DOHH2 (cell line): ENCODE measurements around the gene MYO1B.

Experiments
- H3F3A ChIP-seq: fragments of 200-600 bp; sonication (generic), shearing (Covaris generic); 2 replicates; pipeline ENCODE4 v1.6.0; 2016; ENCODE audit warnings: antibody characterized with exemption, mild to moderate bottlenecking; ENCODE audit not compliant: control insufficient read depth, insufficient read depth
- H3K27ac ChIP-seq: fragments of 200-600 bp; sonication (generic); 2 replicates; pipeline ENCODE4 v1.5.1; 2014; ENCODE audit warnings: low read depth, mild to moderate bottlenecking, low read length, moderate library complexity
- H3K27me3 ChIP-seq: fragments of 200-600 bp; sonication (generic); 2 replicates; pipeline ENCODE4 v1.6.1; 2014; ENCODE audit warnings: mild to moderate bottlenecking, low read length, mixed read lengths; ENCODE audit not compliant: control insufficient read depth
- H3K36me3 ChIP-seq: fragments of 200-600 bp; sonication (generic); 2 replicates; pipeline ENCODE4 v1.6.1; 2014; ENCODE audit warnings: mild to moderate bottlenecking, low read length, moderate library complexity, mixed read lengths; ENCODE audit not compliant: control insufficient read depth
- H3K4me1 ChIP-seq: fragments of 200-600 bp; sonication (generic); 2 replicates; pipeline ENCODE4 v1.6.1; 2014; ENCODE audit warnings: mild to moderate bottlenecking, low read length, mixed read lengths; ENCODE audit not compliant: control insufficient read depth
- H3K4me2 ChIP-seq: fragments of 200-600 bp; sonication (generic); 2 replicates; pipeline ENCODE4 v1.6.0; 2014; ENCODE audit warnings: mild to moderate bottlenecking, low read length, moderate library complexity
- H3K4me3 ChIP-seq: fragments of 200-600 bp; sonication (generic); 2 replicates; pipeline ENCODE4 v1.5.1; 2014; ENCODE audit warnings: mild to moderate bottlenecking, low read length, mixed read lengths
- H3K79me2 ChIP-seq: fragments of 200-600 bp; sonication (generic); 2 replicates; pipeline ENCODE4 v1.6.1; 2014; ENCODE audit warnings: mild to moderate bottlenecking, low read length, mixed read lengths; ENCODE audit not compliant: control insufficient read depth
- H3K9me2 ChIP-seq: fragments of 200-600 bp; sonication (generic); replicated peaks from 2 replicates; pipeline ENCODE4 v1.6.1; 2014; ENCODE audit warnings: mild to moderate bottlenecking, low read length, mixed read lengths; ENCODE audit not compliant: control insufficient read depth
- H3K9me3 ChIP-seq: fragments of 200-600 bp; sonication (generic); 2 replicates; pipeline ENCODE4 v1.6.1; 2014; ENCODE audit warnings: antibody characterized with exemption, low read length, mixed read lengths; ENCODE audit not compliant: control insufficient read depth, insufficient read depth
- H4K20me1 ChIP-seq: fragments of 200-600 bp; sonication (generic); 2 replicates; pipeline ENCODE4 v1.6.0; 2014; ENCODE audit warnings: low read depth, mild to moderate bottlenecking, antibody characterized with exemption, low read length, moderate library complexity; ENCODE audit not compliant: control insufficient read depth, insufficient read depth
- EZH2phosphoT487 ChIP-seq: fragments of 200-600 bp; sonication (generic); IDR thresholded peaks from 2 replicates; pipeline ENCODE4 v1.6.1; 2017; ENCODE audit warnings: borderline replicate concordance, mild to moderate bottlenecking, antibody characterized with exemption, low read length, moderate library complexity, mixed read lengths
- TF ChIP-seq, protein P1 (sequence below): fragments of 200-600 bp; sonication (generic); IDR thresholded peaks from one replicate; pipeline ENCODE4 v1.5.1; 2014; ENCODE audit warnings: antibody characterized with exemption, mild to moderate bottlenecking, low read depth, low read length; ENCODE audit not compliant: poor library complexity, severe bottlenecking

The MYO1B gene

DNA sequence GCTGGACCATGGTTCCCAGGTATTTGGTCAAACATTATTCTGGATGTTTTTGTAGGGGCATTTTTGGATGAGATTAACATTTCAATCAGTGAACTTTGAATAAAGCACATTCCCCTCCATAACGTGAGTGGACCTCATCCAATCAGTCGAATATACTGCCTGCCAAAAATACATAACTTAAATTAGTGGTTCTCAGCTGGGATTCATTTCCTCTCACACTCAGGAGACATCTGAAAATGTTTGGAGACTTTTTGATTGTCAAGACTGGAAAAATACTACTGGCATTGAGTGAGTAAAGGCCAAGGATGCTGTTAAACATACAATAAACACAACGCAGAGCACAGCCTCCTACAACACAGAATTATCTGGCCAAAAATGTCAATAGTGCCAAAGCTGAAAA, 198.2 kb downstream of the MYO1B start:
- TF ChIP-seq, protein P1, sequence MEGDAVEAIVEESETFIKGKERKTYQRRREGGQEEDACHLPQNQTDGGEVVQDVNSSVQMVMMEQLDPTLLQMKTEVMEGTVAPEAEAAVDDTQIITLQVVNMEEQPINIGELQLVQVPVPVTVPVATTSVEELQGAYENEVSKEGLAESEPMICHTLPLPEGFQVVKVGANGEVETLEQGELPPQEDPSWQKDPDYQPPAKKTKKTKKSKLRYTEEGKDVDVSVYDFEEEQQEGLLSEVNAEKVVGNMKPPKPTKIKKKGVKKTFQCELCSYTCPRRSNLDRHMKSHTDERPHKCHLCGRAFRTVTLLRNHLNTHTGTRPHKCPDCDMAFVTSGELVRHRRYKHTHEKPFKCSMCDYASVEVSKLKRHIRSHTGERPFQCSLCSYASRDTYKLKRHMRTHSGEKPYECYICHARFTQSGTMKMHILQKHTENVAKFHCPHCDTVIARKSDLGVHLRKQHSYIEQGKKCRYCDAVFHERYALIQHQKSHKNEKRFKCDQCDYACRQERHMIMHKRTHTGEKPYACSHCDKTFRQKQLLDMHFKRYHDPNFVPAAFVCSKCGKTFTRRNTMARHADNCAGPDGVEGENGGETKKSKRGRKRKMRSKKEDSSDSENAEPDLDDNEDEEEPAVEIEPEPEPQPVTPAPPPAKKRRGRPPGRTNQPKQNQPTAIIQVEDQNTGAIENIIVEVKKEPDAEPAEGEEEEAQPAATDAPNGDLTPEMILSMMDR = no peak
- no peak for TF ChIP-seq EZH2phosphoT487
- H3K79me2 ChIP-seq = no peaks in the 10 kb centered on the region
- no peak overlapping the region for H3K4me2 ChIP-seq
- no peak overlapping the region for H3K27ac ChIP-seq
- no peaks in the 10 kb centered on the region for H3K27me3 ChIP-seq
- H3K4me1 ChIP-seq = no peaks in the 10 kb centered on the region
- no peaks in the 10 kb centered on the region for H4K20me1 ChIP-seq
- no peaks in the 10 kb centered on the region for H3F3A ChIP-seq
- H3K36me3 ChIP-seq = no peaks in the 10 kb centered on the region
- H3K4me3 ChIP-seq = no peak overlapping the region
- H3K9me2 ChIP-seq = no peaks in the 10 kb centered on the region
- H3K9me3 ChIP-seq = no peaks in the 10 kb centered on the region

DNA sequence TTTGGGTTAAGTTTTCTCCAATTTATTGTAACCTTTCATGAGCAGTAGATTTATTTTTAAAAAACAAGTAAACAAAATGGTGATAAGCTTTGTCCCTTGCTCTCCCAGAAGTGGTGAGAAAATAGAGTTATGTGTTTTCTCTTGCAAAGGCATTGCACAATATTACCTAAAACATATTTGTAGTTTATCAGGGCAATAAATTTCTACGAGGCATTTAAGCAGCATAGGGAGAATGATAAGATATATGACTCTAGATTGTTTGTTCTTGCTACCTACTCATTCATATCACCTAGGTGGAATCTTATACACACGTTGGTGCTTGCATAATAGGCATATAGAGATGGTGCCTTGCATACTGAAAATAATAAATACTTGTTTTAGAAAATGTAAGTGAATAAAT, 201.7 kb downstream of the MYO1B start:
- Histone ChIP-seq H3K79me2 (no peaks in the 10 kb centered on the region), H3K9me2 (no peaks in the 10 kb centered on the region), H3K4me1 (no peaks in the 10 kb centered on the region), H3K27me3 (no peaks in the 10 kb centered on the region), H3K4me3 (no peak overlapping the region), H3K4me2 (no peak overlapping the region), H3K27ac (no peak overlapping the region), H3K9me3 (no peaks in the 10 kb centered on the region), H4K20me1 (no peaks in the 10 kb centered on the region), H3K36me3 (no peaks in the 10 kb centered on the region), H3F3A (no peaks in the 10 kb centered on the region)
- TF ChIP-seq, protein P1 = no peak
- TF ChIP-seq EZH2phosphoT487 = no peak

DNA sequence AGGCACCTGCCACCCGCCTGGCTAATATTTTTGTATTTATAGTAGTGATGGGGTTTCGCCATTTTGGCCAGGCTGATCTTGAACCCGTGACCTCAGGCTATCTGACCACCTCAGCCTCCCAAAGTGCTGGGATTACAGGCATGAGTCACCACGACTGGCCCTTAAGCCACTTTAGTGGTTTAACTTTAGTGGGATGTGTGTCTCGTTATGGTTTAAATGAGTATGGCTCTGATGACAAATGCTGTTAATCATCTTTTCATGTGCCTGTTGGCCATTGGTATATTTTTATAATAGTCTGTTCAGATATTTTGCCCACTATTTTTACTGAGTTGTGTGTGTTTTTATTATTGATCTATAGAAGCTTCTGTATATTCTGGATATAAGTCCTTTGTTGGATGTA, 205.9 kb downstream of the MYO1B start:
- no peak overlapping the region for H3K4me3 ChIP-seq
- no peaks in the 10 kb centered on the region for H3K27me3 ChIP-seq
- H3K4me1 ChIP-seq = no peaks in the 10 kb centered on the region
- no peaks in the 10 kb centered on the region for H3K79me2 ChIP-seq
- H3F3A ChIP-seq = no peaks in the 10 kb centered on the region
- H3K27ac ChIP-seq = no peak overlapping the region
- no peaks in the 10 kb centered on the region for H3K36me3 ChIP-seq
- no peaks in the 10 kb centered on the region for H3K9me3 ChIP-seq
- H3K9me2 ChIP-seq = no peaks in the 10 kb centered on the region
- no peaks in the 10 kb centered on the region for H4K20me1 ChIP-seq
- H3K4me2 ChIP-seq = no peak overlapping the region
- TF ChIP-seq, protein P1 = no peak
- TF ChIP-seq EZH2phosphoT487 = no peak

DNA sequence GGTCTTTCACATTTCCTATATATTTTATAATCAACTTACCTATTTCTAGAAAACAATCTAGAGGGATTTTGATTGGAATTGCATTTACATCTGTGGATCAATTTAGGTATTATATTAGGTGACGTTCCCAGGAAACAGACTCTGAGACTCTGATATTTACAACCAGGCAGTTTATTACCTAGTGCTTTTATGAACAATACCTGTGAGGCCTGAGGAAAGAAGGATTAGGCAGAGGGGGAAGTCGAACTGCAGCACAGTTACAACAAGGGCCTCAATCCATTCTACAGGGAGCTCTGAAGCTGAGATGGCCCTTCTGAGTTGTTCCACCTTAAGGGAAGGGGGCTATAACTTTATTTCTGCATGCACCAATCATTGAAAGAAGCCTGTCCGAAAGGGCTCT, 206.9 kb downstream of the MYO1B start:
- Histone ChIP-seq H4K20me1 (no peaks in the 10 kb centered on the region), H3K79me2 (no peaks in the 10 kb centered on the region), H3K9me2 (no peaks in the 10 kb centered on the region), H3K36me3 (no peaks in the 10 kb centered on the region), H3K27ac (no peak overlapping the region), H3K4me3 (no peak overlapping the region), H3F3A (no peaks in the 10 kb centered on the region), H3K4me1 (no peaks in the 10 kb centered on the region), H3K9me3 (no peaks in the 10 kb centered on the region), H3K27me3 (no peaks in the 10 kb centered on the region), H3K4me2 (no peak overlapping the region)
- TF ChIP-seq, protein P1 = no peak
- no peak for TF ChIP-seq EZH2phosphoT487
